A549 (cell line): ENCODE data around the gene ASCC2.

Source experiments
- BCL3 ChIP-seq: fragments of >200 bp; sonication (Bioruptor Twin); formaldehyde crosslinking; IDR thresholded peaks from 3 replicates; pipeline ENCODE4 v1.6.1; 2016
- CEBPB ChIP-seq, 2 experiments: fragments of >200 bp in 1 of 2; sonication (Bioruptor Twin) in 1 of 2; formaldehyde crosslinking in 1 of 2; IDR thresholded peaks; 2 replicates each; pipeline ENCODE4 v1.6.1; 2012 to 2016
- CTCF ChIP-seq: fragments of >200 bp; sonication (Bioruptor Twin); formaldehyde crosslinking; IDR thresholded peaks from 3 replicates; pipeline ENCODE4 v1.5.1; 2016
- E2F6 ChIP-seq: IDR thresholded peaks from 2 replicates; pipeline ENCODE4 v1.6.1; 2012; ENCODE audit warnings: low read depth, borderline replicate concordance
- FOSB ChIP-seq: fragments of 250-450 bp; sonication (Bioruptor Pico); IDR thresholded peaks from 2 replicates; pipeline ENCODE4 v1.5.0; 2020; ENCODE audit warnings: mild to moderate bottlenecking, moderate library complexity
- HES2 ChIP-seq: fragments of >200 bp; sonication (Bioruptor Twin); formaldehyde crosslinking; IDR thresholded peaks from 2 replicates; pipeline ENCODE4 v1.6.1; 2016
- JUN ChIP-seq, 2 experiments: fragments of >200 bp; sonication (Bioruptor Twin); formaldehyde crosslinking; IDR thresholded peaks; 2 replicates in 1 of 2; 3 replicates in 1 of 2; pipeline ENCODE4 v1.6.1; 2016 to 2017
- MAZ ChIP-seq: fragments of 150-350 bp; IDR thresholded peaks from 2 replicates; pipeline ENCODE4 v1.6.1; 2014; ENCODE audit warnings: antibody characterized with exemption, low read depth, low read length, borderline replicate concordance
- MYC ChIP-seq: IDR thresholded peaks from 2 replicates; pipeline ENCODE4 v1.6.1; 2012; ENCODE audit warnings: mild to moderate bottlenecking, inconsistent platforms, low read length, improper control_type of control experiment, borderline replicate concordance
- PBX3 ChIP-seq: IDR thresholded peaks from 2 replicates; pipeline ENCODE4 v1.6.1; 2012
- POLR2A ChIP-seq: IDR thresholded peaks from 2 replicates; pipeline ENCODE4 v1.6.1; 2012; ENCODE audit warnings: mild to moderate bottlenecking, low read length
- RAD21 ChIP-seq, 2 experiments: fragments of >200 bp in 1 of 2; sonication (Bioruptor Twin) in 1 of 2; formaldehyde crosslinking in 1 of 2; IDR thresholded peaks in 1 of 2; conservative IDR thresholded peaks in 1 of 2; 2 replicates in 1 of 2; 3 replicates in 1 of 2; pipeline ENCODE4 v1.6.1; 2012 to 2018; ENCODE audit warnings: inconsistent platforms in 1 of 2
- SREBF2 ChIP-seq: fragments of 450-650 bp; IDR thresholded peaks from 2 replicates; pipeline ENCODE4 v1.6.1; 2014; ENCODE audit warnings: mild to moderate bottlenecking, moderate library complexity

GRCh38 chr22:29806196-29806595, 31.9 kb downstream of the ASCC2 start:
- no peak for TF ChIP-seq CEBPB (IDR thresholded peaks at IDR 0.05)
- TF ChIP-seq CTCF = no peak
- TF ChIP-seq BCL3 = no peak
- no peak for TF ChIP-seq HES2
- no peak for TF ChIP-seq RAD21 (conservative IDR thresholded peaks at IDR 0.05 in 1 of 2, IDR thresholded peaks at IDR 0.05 in 1 of 2)
- no peak for TF ChIP-seq POLR2A
- TF ChIP-seq FOSB (CRISPR knock-in tag) = no peak
- TF ChIP-seq MAZ = no peak
- TF ChIP-seq E2F6 = no peak
- TF ChIP-seq PBX3 = no peak
- TF ChIP-seq JUN (IDR thresholded peaks at IDR 0.05) = no peak
- no peak for TF ChIP-seq SREBF2
- no peak for TF ChIP-seq MYC
